Astrocyte of the spinal cord (primary cell): ENCODE results near the gene PDLIM1.

Experiments used
- DNase-seq: peaks from one replicate; pipeline ENCODE4 v3.0.0; 2011; ENCODE audit warnings: low read depth, low spot score
- H3K4me3 ChIP-seq: 2 replicates; pipeline ENCODE4 v1.5.1; 2011; ENCODE audit warnings: low read depth, mild to moderate bottlenecking, low read length, moderate library complexity
- CTCF ChIP-seq: IDR thresholded peaks from 2 replicates; pipeline ENCODE4 v1.5.1; 2012; ENCODE audit warnings: low read depth, mild to moderate bottlenecking, low read length, inconsistent platforms
- in situ Hi-C: cut with HindIII; loops from 2 replicates; pipeline ENCODE4 v1.10.0; 2017; ENCODE audit warnings: low sequenced_read_pairs

PDLIM1 gene

GRCh38 chr10:95256268-95256667 lies 34.5 kb downstream of the PDLIM1 start:
- in situ Hi-C loops: no loop called here
- DNase-seq: no peak
- no peak for TF ChIP-seq CTCF
- H3K4me3 ChIP-seq: no peak overlapping the region

- no peak for DNase-seq
- in situ Hi-C loops: no loop called here
- no peak for TF ChIP-seq CTCF
- no peak overlapping the region for H3K4me3 ChIP-seq
Measured at GRCh38 chr10:95254629-95255028, 36.2 kb downstream of the PDLIM1 start.

GRCh38 chr10:95253686-95254085 lies 37.1 kb downstream of the PDLIM1 start:
- H3K4me3 ChIP-seq: no peak overlapping the region
- TF ChIP-seq CTCF: no peak
- DNase-seq: no peak
- in situ Hi-C loops: no loop called here

GRCh38 chr10:95253007-95253406 lies 37.8 kb downstream of the PDLIM1 start:
- in situ Hi-C loops: no loop called here
- H3K4me3 ChIP-seq: no peak overlapping the region
- no peak for TF ChIP-seq CTCF
- no peak for DNase-seq

- no peak overlapping the region for H3K4me3 ChIP-seq
- no peak for TF ChIP-seq CTCF
- in situ Hi-C loops: no loop called here
- no peak for DNase-seq
Measured at GRCh38 chr10:95250856-95251255, 39.9 kb downstream of the PDLIM1 start.

- in situ Hi-C loops: no loop called here
Measured at GRCh38 chr10:95249467-95249866, 41.3 kb downstream of the PDLIM1 start.

More at GRCh38 chr10:95249467-95249866, 41.3 kb downstream of the PDLIM1 start:
- TF ChIP-seq CTCF: no peak
- DNase-seq: no peak
- no peak overlapping the region for H3K4me3 ChIP-seq
